Epithelial cell of esophagus (primary cell): Measurements from ENCODE around the gene STYX.

Experiments used
- DNase-seq: peaks from one replicate; pipeline ENCODE4 v3.0.0; 2010; ENCODE audit warnings: low read depth
- H3K4me3 ChIP-seq: 2 replicates; pipeline ENCODE4 v1.5.1; 2011; ENCODE audit warnings: mild to moderate bottlenecking, low read length, control low read depth
- TF ChIP-seq, protein P1 (sequence below): IDR thresholded peaks from 2 replicates; pipeline ENCODE4 v1.5.1; 2011; ENCODE audit warnings: low read depth, mild to moderate bottlenecking, low read length, control low read depth, inconsistent platforms; ENCODE audit not compliant: insufficient read depth; ENCODE audit errors: missing control alignments

STYX gene

GRCh38 chr14:52729585-52729924 is 411 bp upstream of the STYX start:
- peak overlapping the region; percentile 33 for H3K4me3 ChIP-seq
- no peak for DNase-seq
- TF ChIP-seq, protein P1, sequence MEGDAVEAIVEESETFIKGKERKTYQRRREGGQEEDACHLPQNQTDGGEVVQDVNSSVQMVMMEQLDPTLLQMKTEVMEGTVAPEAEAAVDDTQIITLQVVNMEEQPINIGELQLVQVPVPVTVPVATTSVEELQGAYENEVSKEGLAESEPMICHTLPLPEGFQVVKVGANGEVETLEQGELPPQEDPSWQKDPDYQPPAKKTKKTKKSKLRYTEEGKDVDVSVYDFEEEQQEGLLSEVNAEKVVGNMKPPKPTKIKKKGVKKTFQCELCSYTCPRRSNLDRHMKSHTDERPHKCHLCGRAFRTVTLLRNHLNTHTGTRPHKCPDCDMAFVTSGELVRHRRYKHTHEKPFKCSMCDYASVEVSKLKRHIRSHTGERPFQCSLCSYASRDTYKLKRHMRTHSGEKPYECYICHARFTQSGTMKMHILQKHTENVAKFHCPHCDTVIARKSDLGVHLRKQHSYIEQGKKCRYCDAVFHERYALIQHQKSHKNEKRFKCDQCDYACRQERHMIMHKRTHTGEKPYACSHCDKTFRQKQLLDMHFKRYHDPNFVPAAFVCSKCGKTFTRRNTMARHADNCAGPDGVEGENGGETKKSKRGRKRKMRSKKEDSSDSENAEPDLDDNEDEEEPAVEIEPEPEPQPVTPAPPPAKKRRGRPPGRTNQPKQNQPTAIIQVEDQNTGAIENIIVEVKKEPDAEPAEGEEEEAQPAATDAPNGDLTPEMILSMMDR, result no peak

- TF ChIP-seq, protein P1, result no peak
- peak overlapping the region; percentile 92 for H3K4me3 ChIP-seq
- peak; percentile 29 for DNase-seq
Measured at GRCh38 chr14:52730709-52731111, 744 bp downstream of the STYX start.

GRCh38 chr14:52733824-52734223 is 3.9 kb downstream of the STYX start:
- TF ChIP-seq, protein P1, result no peak
- DNase-seq, result no peak
- H3K4me3 ChIP-seq, result no peak overlapping the region

DNA sequence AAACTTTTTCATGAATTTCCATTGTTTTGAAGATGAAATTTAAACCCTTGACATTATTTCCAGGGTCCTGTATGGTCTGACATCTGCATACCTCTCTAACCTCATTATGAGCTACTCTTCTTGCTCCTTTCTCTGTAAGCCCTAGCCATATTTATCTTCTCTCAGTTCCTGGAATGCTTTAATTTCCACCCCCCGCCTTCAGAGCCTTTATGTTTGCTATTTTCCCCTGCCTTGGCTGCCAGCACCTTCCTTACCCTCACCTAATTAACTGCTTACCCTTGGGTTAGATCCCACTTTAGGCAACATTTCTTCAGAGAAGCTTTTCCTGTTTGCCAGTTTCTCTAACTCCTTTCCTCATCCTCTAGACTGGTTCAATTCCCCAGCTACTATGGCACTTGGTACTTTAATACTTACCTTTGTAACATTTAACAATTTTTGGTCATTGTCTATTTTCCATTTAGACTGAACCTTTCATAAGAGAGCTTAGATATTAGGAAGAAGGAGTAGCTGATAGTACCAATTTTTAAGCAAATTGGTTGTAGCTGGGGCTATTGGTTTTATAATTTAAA is 6.0 kb downstream of the STYX start:
- H3K4me3 ChIP-seq, result no peak overlapping the region
- TF ChIP-seq, protein P1, result no peak
- no peak for DNase-seq

DNA sequence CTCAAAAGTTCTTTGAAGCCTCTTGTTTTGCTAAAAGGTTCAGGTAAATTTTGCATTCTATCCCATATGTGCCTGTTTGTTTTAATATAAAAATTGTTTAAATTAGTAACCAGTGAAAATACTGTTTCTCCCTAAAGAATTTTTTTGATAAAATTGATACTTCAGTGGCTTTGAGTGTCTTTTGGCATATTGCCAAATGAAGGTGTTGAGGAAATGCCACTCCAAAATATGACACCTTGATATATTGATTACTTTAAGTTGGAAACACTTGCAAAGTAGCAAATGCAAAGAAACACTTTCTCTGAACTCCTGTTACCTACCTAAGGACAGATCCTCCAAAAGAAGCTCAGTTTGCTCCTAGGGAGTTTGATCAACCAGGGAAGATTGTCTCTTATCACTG is 8.4 kb downstream of the STYX start:
- TF ChIP-seq, protein P1, result no peak
- no peak overlapping the region for H3K4me3 ChIP-seq
- no peak for DNase-seq

DNA sequence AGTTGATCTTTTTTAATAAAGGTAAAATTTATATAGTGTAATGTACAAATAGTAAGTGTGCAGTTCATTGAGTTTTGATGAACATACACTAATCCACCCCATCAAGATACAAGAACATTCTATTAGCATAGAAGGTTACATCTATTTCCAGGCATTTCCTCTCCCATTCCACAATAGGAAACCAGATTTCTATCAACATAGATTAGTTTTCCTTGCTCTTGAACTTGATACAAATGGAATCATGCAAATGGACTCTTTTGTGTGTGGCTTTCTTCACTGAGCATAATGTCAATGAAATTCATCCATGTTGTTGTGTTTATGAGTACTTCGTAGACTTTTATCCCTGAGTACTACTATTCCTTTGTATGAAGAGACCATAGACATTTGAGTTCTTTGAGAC is 10.8 kb downstream of the STYX start:
- no peak overlapping the region for H3K4me3 ChIP-seq
- no peak for DNase-seq
- TF ChIP-seq, protein P1, result no peak

DNA sequence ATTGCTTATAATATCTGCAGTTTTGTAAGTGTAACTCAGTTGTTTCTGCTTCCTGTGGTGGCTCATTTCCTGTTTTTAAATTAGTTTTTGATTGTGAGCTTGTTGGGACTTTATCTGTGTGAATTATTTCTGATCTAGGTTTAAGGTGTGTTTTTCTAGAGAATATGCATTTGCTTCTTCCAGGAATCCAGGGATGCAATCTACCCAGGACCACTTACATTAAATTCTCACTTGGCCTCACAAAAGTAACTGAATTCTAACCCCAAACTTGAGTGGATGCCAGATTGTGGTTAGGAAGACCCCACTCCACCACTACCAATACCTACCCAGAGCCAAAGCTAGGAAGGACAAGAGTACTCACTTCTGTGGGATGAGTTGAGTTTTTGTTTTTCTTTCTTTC is 11.9 kb downstream of the STYX start:
- TF ChIP-seq, protein P1, result no peak
- DNase-seq, result no peak
- no peak overlapping the region for H3K4me3 ChIP-seq
